CD4-positive, alpha-beta T cell treated with Interleukin-4 for 1 hour (primary cell): Measurements from ENCODE around the gene RBKS.

ENCODE experiments used
- DNase-seq, 2 donors: peaks; one replicate each; pipeline ENCODE4 v3.0.0-alpha.2; 2020 to 2022

RBKS gene

GRCh38 chr2:27829791-27830190 lies 60.4 kb downstream of the RBKS start:
- DNase-seq, result no peak

- no peak for DNase-seq
Measured at GRCh38 chr2:27828305-27828704, 61.9 kb downstream of the RBKS start.

- no peak for DNase-seq
Measured at GRCh38 chr2:27824401-27824800, 65.8 kb downstream of the RBKS start.

GRCh38 chr2:27823569-27823968 lies 66.6 kb downstream of the RBKS start:
- DNase-seq, result no peak

GRCh38 chr2:27823135-27823534 lies 67.1 kb downstream of the RBKS start:
- DNase-seq, result no peak

- DNase-seq, result no peak
Measured at GRCh38 chr2:27822049-27822448, 68.1 kb downstream of the RBKS start.

- DNase-seq, result no peak
Measured at GRCh38 chr2:27815860-27816438, 74.2 kb downstream of the RBKS start.

- no peak for DNase-seq
Measured at GRCh38 chr2:27814758-27815157, 75.4 kb downstream of the RBKS start.

- DNase-seq, result no peak
Measured at GRCh38 chr2:27811768-27812167, 78.4 kb downstream of the RBKS start.

GRCh38 chr2:27810455-27810854 lies 79.7 kb downstream of the RBKS start:
- no peak for DNase-seq

GRCh38 chr2:27809761-27810241 lies 80.4 kb downstream of the RBKS start:
- DNase-seq, result no peak

GRCh38 chr2:27808984-27809383 lies 81.2 kb downstream of the RBKS start:
- no peak for DNase-seq

- DNase-seq, result no peak
Measured at GRCh38 chr2:27808418-27808817, 81.8 kb downstream of the RBKS start.

GRCh38 chr2:27807476-27807875 lies 82.7 kb downstream of the RBKS start:
- no peak for DNase-seq

GRCh38 chr2:27806311-27807059 lies 83.7 kb downstream of the RBKS start:
- DNase-seq, result no peak

GRCh38 chr2:27805180-27805579 lies 85.0 kb downstream of the RBKS start:
- no peak for DNase-seq

GRCh38 chr2:27804146-27804545 lies 86.0 kb downstream of the RBKS start:
- no peak for DNase-seq

GRCh38 chr2:27803046-27803445 lies 87.1 kb downstream of the RBKS start:
- no peak for DNase-seq

- DNase-seq, result no peak
Measured at GRCh38 chr2:27802547-27802946, 87.6 kb downstream of the RBKS start.

GRCh38 chr2:27800856-27801255 lies 89.3 kb downstream of the RBKS start:
- DNase-seq, result no peak

- DNase-seq, result no peak
Measured at GRCh38 chr2:27799646-27800010, 90.6 kb downstream of the RBKS start.

GRCh38 chr2:27798948-27799645 lies 91.1 kb downstream of the RBKS start:
- no peak for DNase-seq

- DNase-seq, result no peak
Measured at GRCh38 chr2:27798486-27798885, 91.7 kb downstream of the RBKS start.

- no peak for DNase-seq
Measured at GRCh38 chr2:27797841-27798240, 92.3 kb downstream of the RBKS start.
